Sciatic nerve (tissue), 2 donors: Measurements from ENCODE around the gene KMT2B. TPM values are rescaled to one million over a fixed set of nuclear protein-coding genes. Genes with fewer than 3 reads are reported as not detected.

Source experiments
- ATAC-seq: fragments of 200-7000 bp; cut with Tn5 transposase; one replicate; pipeline ENCODE4 v1.9.1; 2020; ENCODE audit warnings: mild to moderate bottlenecking, moderate library complexity
- DNase-seq: peaks from one replicate; pipeline ENCODE4 v3.0.0-alpha.2; 2020; ENCODE audit warnings: low spot score
- intact Hi-C: fragments of 100-400 bp; cut with DNase I; formaldehyde crosslinking; loops from one replicate; pipeline ENCODE4 v1.14.2; 2022
- total RNA-seq: library from RNA; stranded (reverse); fragmentation: NEBNext Ultra II Directional; extraction: Animal tissue kit (Norgen Biotek cat#: 25700); gene quantifications from one replicate; pipeline ENCODE4 v1.2.1, GENCODE V29; 2021
- donor health status: DM: no; HTN: no; CAD: no.
- donor health status: DM: no; HTN: no; CAD: no.

The KMT2B gene
- total RNA-seq, 1 donor from 2014 or later = 41.1 TPM

- DNase-seq (no peak), ATAC-seq (no peak)
- intact Hi-C loops = no loop called here
These were observed 32.4 kb downstream of the KMT2B start for GRCh38 chr19:35750167-35750566.

- intact Hi-C loops = no loop called here
- ATAC-seq (no peak), DNase-seq (no peak)
These were observed 34.3 kb downstream of the KMT2B start for GRCh38 chr19:35751839-35752745.

GRCh38 chr19:35752746-35753350 lies 35.0 kb downstream of the KMT2B start:
- intact Hi-C loops = no loop called here
- no peak for DNase-seq
- ATAC-seq = no peak

DNA sequence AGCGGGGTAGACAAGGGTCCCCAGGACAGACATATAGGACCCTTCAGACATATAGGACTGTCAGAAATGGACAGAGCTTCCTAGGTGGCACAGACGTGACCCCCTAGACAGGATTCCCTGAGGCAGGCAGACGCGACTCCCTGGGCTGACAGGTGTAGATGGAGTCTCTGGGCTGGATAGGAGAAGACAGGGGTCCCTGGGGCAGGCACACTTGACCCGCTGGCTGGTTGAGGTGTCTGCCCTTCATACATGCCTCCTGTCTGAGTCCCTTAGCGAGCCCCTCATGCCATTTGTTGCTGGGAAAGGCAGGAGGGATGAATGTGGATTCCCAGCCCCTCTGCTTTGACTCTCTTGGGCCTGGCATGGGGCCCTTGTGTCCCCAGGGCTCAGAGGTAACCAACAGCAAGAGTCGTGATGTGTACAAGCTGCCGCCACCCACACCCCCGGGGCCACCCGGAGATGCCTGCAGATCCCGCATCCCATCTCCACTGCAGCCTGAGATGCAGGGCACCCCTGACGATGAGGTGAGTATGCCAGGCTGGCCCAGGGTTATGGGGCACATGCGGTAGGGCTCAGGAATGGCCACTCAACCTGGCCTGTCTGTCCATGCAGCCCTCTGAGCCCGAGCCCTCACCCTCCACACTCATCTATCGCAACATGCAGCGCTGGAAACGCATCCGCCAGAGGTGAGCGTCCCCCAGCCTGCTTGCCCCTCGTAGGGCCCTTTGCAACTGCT lies 36.0 kb downstream of the KMT2B start:
- no peak for ATAC-seq
- DNase-seq = no peak
- intact Hi-C loops = no loop called here

DNA sequence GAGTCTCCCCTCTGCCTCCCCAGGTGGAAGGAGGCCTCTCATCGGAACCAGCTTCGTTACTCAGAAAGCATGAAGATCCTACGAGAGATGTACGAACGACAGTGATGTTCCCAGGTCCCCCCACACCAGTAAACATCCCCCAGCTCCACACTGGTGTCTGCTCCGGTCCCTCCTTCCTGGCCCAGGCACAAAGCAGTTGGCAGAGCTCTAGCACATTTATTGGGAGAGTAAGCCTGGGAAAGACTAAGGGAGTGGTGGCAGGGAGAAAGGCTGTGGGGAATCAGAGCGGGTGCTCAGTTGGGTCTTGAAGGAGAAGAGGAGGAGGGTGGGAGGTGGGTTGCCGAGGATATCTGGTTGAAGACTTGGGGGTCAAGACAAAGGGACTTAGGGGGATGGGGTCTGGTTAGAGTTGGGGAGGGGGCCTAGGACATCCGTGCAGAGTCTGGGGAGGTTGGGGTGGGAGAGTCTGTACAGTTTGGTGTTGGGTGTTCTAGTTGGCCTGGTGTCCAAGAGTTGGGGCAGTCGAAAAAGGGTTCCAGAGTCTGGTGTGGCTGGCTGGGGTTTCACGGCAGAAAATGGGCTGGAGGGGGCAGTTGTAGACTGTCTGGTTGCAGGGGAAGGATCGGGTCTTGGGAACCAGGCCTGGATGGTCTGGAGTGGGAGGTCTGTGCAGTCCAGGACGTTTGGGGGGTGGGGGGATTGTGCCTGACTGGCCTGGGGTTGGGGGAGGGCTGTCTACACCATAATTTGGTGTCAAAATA lies 36.7 kb downstream of the KMT2B start:
- intact Hi-C loops = no loop called here
- ATAC-seq (no peak), DNase-seq (no peak)

- peak; percentile 60 for ATAC-seq
- no peak for DNase-seq
- intact Hi-C loops = no loop called here
These were observed 37.3 kb downstream of the KMT2B start for GRCh38 chr19:35755131-35755549.

DNA sequence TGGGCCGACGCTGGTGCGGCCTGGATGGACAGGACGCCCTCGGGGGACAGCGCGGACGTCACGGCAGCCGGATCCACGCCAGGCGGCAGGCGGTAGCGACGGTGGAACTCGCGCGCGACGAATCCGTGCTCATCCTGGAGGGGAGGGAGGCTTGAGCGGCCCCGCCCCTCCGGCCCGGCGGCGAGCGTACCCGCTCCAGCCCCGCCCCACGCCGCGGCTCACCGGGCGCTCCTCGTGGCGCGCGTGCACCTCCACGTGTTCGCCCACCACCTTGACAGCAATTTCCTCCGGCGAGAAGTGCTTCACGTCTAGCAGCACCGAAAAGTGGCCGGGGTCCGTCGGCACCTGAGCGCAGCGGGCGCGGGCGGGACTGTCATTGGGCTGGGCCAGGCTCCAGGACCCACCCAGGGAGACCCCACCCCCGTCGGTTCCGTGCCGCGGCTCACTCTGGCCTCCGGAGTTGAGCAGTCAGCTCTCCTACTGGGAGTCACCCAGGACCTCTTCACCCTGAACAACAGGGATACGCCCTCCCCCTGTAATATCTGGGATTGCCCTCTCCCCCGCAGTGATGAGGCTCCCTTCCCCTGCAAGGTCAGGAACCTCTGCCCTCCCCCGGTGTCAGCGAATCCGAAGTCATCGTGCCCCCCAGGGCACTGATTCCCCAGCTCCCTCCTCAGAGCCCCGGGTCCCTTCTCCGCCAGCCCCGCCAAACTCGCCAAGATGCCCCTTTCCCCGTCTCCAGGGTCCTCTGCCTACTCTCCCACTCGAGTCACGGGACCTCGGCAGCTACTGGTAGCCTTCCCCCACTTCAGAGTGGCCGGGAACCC lies 38.0 kb downstream of the KMT2B start:
- DNase-seq = peak; percentile 93
- ATAC-seq = peak; percentile 51
- intact Hi-C loops = no loop called here

DNA sequence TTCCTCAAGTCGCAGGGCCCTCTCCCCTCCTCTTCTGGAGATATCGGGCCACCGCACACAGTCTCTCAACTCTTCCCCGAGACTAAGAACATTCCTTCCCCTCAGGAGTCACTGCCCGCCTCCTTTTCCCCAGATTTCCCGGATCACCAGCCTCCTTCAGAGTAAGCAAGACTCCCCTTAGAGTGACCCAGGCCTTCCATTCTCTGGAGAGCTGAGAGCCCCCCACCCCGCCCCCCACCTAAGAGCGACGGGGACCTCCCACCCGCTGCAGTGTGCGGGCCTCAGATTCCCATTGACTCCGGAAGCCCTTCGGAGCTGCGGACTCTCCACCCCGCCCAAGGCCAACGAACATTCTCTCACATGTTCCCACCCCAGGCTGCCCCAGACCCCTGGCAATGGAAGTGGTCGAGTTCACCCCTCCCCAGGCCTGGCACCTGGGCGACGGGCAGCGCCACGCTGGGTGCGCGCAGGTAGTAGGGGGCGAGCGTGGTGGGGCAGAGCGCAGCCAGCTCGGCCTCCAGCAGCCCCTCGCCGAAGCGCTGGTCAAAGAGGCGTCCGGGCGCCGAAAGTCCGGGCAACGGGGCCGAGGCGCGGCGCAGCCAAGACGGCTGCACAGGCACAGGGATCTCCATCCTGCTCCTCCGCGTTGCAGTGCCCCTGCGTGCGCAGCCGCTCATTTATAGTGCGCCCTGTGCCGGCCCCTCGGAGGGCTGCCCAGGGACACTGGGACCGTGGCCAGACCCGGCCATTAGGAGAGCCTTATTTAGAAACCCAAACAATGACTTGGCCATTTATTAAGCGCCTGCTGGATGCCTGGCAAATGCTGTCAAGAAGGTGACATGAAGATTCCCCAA lies 38.8 kb downstream of the KMT2B start, which contains the start of gene HSPB6:
HSPB6 (minus strand) TSS at position 653 of the 854 bp plus-strand sequence; CDS start at position 632, 21 bp downstream.
- intact Hi-C loops = no loop called here
- peak; percentile 25 for ATAC-seq
- peak; percentile 82 for DNase-seq

DNA sequence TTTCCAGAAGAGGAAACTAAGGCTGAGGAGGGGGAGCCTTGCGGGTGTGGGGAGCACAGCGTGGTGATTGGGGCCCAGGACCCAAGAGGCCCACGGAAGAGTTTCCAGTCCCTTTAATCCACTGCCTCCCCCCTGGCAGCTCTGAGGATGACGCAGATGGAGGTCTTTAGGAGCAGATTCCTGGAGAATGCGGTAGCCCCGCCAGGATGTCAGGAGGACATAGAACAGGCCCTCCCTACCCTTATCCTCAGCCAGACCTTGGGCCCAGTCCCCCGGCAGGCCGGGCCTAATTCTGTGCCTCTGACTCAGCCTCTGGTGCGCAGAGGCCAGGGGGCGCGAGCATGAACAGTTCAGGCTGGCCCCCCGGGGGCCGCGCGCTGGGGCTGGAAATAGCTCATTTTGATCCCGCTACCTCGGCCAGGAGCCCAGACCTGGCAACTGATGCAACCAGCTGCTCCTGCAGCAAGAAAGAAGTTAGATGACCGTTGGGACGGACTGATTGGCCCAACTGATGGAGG lies 39.5 kb downstream of the KMT2B start:
- ATAC-seq (peak; percentile 75), DNase-seq (peak; percentile 91)
- intact Hi-C loops = no loop called here

DNA sequence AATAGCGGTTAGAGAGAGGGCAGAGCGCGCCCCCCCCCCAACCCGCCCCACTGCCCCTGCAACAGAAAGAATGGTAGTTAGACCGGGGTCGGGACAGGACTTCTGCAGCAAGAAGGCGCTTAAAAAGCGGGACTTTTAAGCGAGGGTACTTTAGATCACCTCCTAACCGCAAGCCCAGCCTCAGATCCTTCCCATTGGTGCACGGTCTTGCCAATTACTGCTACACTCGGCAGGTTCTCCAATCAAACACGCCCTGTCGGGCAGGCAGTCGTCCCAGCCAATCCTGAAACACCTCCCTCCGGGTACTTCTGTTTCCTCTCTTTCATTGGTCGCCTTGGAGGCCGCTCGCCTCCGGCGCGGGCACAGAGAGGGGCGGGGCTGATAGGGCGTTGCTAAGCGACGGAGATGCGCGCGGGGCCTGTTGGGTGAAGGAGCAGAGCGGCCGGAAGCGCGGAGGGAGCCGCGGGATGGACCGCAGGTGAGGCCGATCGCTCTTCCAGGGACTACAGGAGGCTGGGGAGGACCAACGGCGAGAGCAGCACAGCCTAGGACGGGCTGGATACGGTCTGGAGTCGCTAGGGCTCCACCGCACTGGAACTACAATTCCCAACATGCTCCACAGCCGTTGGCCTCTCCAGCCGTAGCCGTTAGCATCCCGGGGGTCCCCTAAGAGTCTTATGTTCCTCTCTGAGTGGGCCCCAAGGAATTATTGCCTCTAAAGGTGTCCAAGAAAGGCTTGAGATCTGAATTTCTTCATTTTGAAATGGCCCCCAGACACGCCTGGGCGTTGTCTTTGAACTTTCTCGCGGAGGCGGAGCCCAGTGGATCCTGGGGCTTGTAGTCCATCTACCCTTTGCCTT lies 40.2 kb downstream of the KMT2B start, which contains the start of gene PROSER3:
PROSER3 (plus strand) TSS at position 428 of the 860 bp plus-strand sequence; CDS start at position 468, 40 bp downstream.
- intact Hi-C loops = no loop called here
- ATAC-seq = peak; percentile 90
- peak; percentile 99 for DNase-seq

DNA sequence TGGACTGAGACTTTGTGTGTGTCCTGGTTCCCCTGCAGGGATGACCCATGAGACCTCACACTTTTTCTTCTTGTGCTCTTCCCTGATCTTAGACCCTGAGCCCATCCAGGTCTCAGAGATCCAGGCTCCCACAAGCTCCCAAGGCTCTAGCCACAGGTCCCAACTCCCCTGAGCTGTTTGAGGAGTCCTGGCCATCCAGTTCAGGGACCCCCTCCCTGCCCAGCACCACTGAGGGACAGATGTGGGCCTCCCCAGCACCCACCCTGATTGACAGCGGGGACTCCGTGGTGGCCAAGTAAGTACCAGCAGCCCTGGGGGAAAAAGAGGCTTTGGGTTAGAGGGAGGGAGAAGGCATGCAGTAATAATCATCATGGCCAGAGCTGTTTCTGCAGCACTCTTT lies 41.9 kb downstream of the KMT2B start:
- DNase-seq (no peak), ATAC-seq (no peak)
- intact Hi-C loops = no loop called here

DNA sequence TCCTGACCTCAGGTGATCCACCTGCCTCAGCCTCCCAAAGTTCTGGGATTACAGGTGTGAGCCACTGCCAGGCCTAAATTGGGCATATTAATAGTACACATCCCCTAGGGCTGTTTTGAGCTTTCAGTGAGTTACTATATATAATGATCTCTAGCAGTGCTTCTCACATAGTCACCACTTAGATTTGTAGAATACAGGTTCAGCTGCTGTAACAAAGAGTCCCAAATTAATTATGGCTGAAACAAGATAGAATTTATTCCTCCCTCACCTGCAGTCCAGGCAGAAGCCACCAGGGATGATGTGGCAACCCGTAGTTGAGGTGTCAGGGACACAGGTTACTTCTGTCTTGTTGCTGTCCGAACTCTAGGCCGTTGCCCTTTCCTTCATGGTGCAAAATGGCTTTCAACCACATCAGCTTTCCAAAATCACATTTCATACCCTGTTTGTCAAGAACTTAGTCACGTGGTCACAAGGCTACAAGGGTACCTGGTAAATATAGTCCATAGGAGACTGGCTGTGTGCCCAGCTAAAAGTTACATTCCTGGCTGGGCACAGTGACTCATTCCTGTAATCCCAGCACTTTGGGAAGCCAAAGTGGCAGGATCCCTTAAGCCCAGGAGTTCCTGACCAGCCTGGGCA lies 43.0 kb downstream of the KMT2B start:
- DNase-seq = no peak
- no peak for ATAC-seq
- intact Hi-C loops = no loop called here

GRCh38 chr19:35764432-35765315 lies 46.9 kb downstream of the KMT2B start:
- DNase-seq (no peak), ATAC-seq (no peak)
- intact Hi-C loops = no loop called here

- DNase-seq (no peak), ATAC-seq (no peak)
- intact Hi-C loops = no loop called here
These were observed 48.8 kb downstream of the KMT2B start for GRCh38 chr19:35766571-35767104.
